ENCODE results near the gene CD44. TPM values are rescaled to one million over a fixed set of nuclear protein-coding genes. Genes with fewer than 3 reads are reported as not detected.

CD44 gene
- total RNA-seq, 1 experiment from 2014 or later = 6.1 TPM

GRCh38 chr11:35158701-35159510 is 19.9 kb downstream of the CD44 start:
- H4K5ac ChIP-seq (ENCODE audit: insufficient read length, low read depth, low read length) = no peak overlapping the region
- H2BK20ac ChIP-seq (ENCODE audit: low read depth, low read length, poor library complexity, severe bottlenecking) = no peak overlapping the region
- H2BK120ac ChIP-seq (ENCODE audit: low read depth, low read length, poor library complexity, severe bottlenecking) = no peak overlapping the region
- H3K27ac ChIP-seq (ENCODE audit: insufficient read length, low read depth, low read length) = no peak overlapping the region
- Mint-ChIP-seq H3K4me3 (no peak overlapping the region), H3K36me3 (ENCODE audit: insufficient read depth in 1 of 3, low read depth in 3 of 3) (no peaks in the 10 kb centered on the region), H3K27me3 (ENCODE audit: low read depth) (peaks cover 1% of the 10 kb centered on the region; the same call in 1 of the 2 replicates), H3K4me1 (peaks cover 20 to 27% of the 10 kb centered on the region in 2 experiments), H3K27ac (peak overlapping the region in 1 of 3 experiments; percentile 22; a peak in 1 of 7 replicates), H3K9me3 (no peaks in the 10 kb centered on the region)
- TF ChIP-seq CTCF (conservative IDR thresholded peaks at IDR 0.05) = no peak
- no peaks in the 10 kb centered on the region for H3K79me1 ChIP-seq (ENCODE audit: insufficient read depth, low read depth, low read length, poor library complexity, severe bottlenecking)
- no peak overlapping the region for H2AK5ac ChIP-seq (ENCODE audit: insufficient read length, low read length)
- H3K4ac ChIP-seq (ENCODE audit: low read depth, low read length) = no peak overlapping the region
- no peaks in the 10 kb centered on the region; the same call in 1 of the 2 replicates for H3K79me2 ChIP-seq (ENCODE audit: insufficient read depth, low read length)
- H3K56ac ChIP-seq (ENCODE audit: insufficient read length, low read depth, low read length) = no peak overlapping the region
- H3K4me2 ChIP-seq (ENCODE audit: insufficient read depth, insufficient read length, low read length) = no peak overlapping the region
- H3K23me2 ChIP-seq (ENCODE audit: insufficient read length, low read depth, low read length, poor library complexity, severe bottlenecking) = no peaks in the 10 kb centered on the region
- H3K9ac ChIP-seq (ENCODE audit: extremely low read depth, insufficient read length, low read length) = no peak overlapping the region
- H2BK15ac ChIP-seq (ENCODE audit: low read depth, low read length) = no peak overlapping the region; the same call in 1 of the 2 replicates
- no peak overlapping the region for H4K91ac ChIP-seq (ENCODE audit: insufficient read length, low read depth, low read length)
- H2BK5ac ChIP-seq (ENCODE audit: insufficient read length, low read length) = no peak overlapping the region
- H3K27me3 ChIP-seq (ENCODE audit: insufficient read depth, low read length) = no peaks in the 10 kb centered on the region
- H4K8ac ChIP-seq (replicated peaks; ENCODE audit: insufficient read length, low read depth, low read length) = no peak overlapping the region
- no peak overlapping the region for H3K14ac ChIP-seq (ENCODE audit: insufficient read depth, low read length)
- H2BK12ac ChIP-seq (ENCODE audit: insufficient read length, low read depth, low read length) = no peak overlapping the region
- WGBS (ENCODE audit: extremely low coverage, insufficient read length, low lambda C conversion rate) = no CpG with 5 or more reads among the region's 6 CpGs
- no peak for DNase-seq
- no peaks in the 10 kb centered on the region for H3K9me3 ChIP-seq (ENCODE audit: control insufficient read depth, low read depth, low read length)
- no peak overlapping the region for H3K18ac ChIP-seq (ENCODE audit: insufficient read length, low read depth, low read length)
- no peak overlapping the region for H3K23ac ChIP-seq (ENCODE audit: insufficient read length, low read depth, low read length)
- no peaks in the 10 kb centered on the region for H4K20me1 ChIP-seq (ENCODE audit: control insufficient read depth, insufficient read depth, insufficient read length)
- H2AFZ ChIP-seq (ENCODE audit: low read length) = no peak overlapping the region
- H3T11ph ChIP-seq (ENCODE audit: low read length) = no peak overlapping the region
- peaks cover 10% of the 10 kb centered on the region for H3K4me1 ChIP-seq (ENCODE audit: insufficient read depth, low read length)
